Prostate gland (tissue), 2 donors: ENCODE results near the gene KLHDC4. TPM values are rescaled to one million over a fixed set of nuclear protein-coding genes. Genes with fewer than 3 reads are reported as not detected.

Source experiments
- DNase-seq: peaks from one replicate; pipeline ENCODE4 v3.0.0-alpha.2; 2019; ENCODE audit warnings: low spot score
- H3K27ac ChIP-seq, 2 donors: fragments of 200-600 bp; sonication (generic); 2 replicates each; pipeline ENCODE4 v1.5.1; 2017 to 2019
- H3K27me3 ChIP-seq: fragments of 200-600 bp; sonication (generic); replicated peaks from 2 replicates; pipeline ENCODE4 v1.5.1; 2019; ENCODE audit not compliant: insufficient read depth
- H3K36me3 ChIP-seq, 2 donors: fragments of 200-600 bp; sonication (generic); 1 replicate in 1 of 2; 2 replicates in 1 of 2; pipeline versions ENCODE4 v1.5.1 to v1.8.1; 2017 to 2019
- H3K4me1 ChIP-seq: fragments of 200-600 bp; sonication (generic); replicated peaks from 2 replicates; pipeline ENCODE4 v1.5.1; 2019
- H3K4me3 ChIP-seq, 2 donors: fragments of 200-600 bp; sonication (generic); 2 replicates each; pipeline ENCODE4 v1.5.1; 2017 to 2019
- H3K9me3 ChIP-seq: fragments of 200-600 bp; sonication (generic); 2 replicates; pipeline ENCODE4 v1.5.1; 2017
- CTCF ChIP-seq, 4 experiments: fragments of 200-600 bp in 2 of 4; fragments of 450-650 bp in 2 of 4; sonication (generic) in 2 of 4; IDR thresholded peaks; 1 replicate in 3 of 4; 2 replicates in 1 of 4; pipeline ENCODE4 v1.5.1; 2016 to 2019; ENCODE audit warnings: antibody characterized with exemption in 4 of 4, mild to moderate bottlenecking in 2 of 4, moderate library complexity in 2 of 4
- POLR2A ChIP-seq: fragments of 450-650 bp; IDR thresholded peaks from one replicate; pipeline ENCODE4 v1.6.1; 2016; ENCODE audit warnings: antibody characterized with exemption, mild to moderate bottlenecking
- POLR2AphosphoS5 ChIP-seq: sonication (generic); formaldehyde crosslinking; IDR thresholded peaks from one replicate; pipeline ENCODE4 v1.6.1; 2017; ENCODE audit warnings: antibody characterized with exemption
- WGBS: methylation state at CpG from one replicate; pipeline ENCODE4 v1.1.5; 2018; 5-methylcytosine and 5-hydroxymethylcytosine counted together
- intact Hi-C: fragments of 100-400 bp; cut with DNase I; formaldehyde crosslinking; loops from one replicate; pipeline ENCODE4 v1.14.2; 2022
- total RNA-seq, 2 donors: library from RNA; depleted of rRNA; stranded (reverse); fragments of >200 nt; gene quantifications; one replicate each; pipeline ENCODE4 v1.1.0, GENCODE V29; 2016

KLHDC4 gene
- total RNA-seq, 2 donors from 2014 or later, result 28.2 to 56.4 TPM

- Histone ChIP-seq H3K27ac (peak overlapping the region; percentile 75 to 84), H3K9me3 (no peaks in the 10 kb centered on the region), H3K4me3 (peak overlapping the region; percentile 89 to 98), H3K4me1 (peaks cover 13% of the 10 kb centered on the region), H3K27me3 (no peaks in the 10 kb centered on the region), H3K36me3 (no peaks in the 10 kb centered on the region)
- DNase-seq, result no peak
- no peak for TF ChIP-seq POLR2A
- TF ChIP-seq POLR2AphosphoS5, result no peak
- no peak for TF ChIP-seq CTCF (IDR thresholded peaks at IDR 0.05)
- intact Hi-C loops, result loop anchor here (5.0 kb wide), 1 partner anchor 179 kb away; no protein-coding TSS in a partner anchor
- WGBS, result 48% methylated on average over 17 of the region's 17 CpGs
Measured at GRCh38 chr16:87766485-87766797, 655 bp upstream of the KLHDC4 start.

- H3K27ac ChIP-seq, result peak overlapping the region; percentile 75 to 84
- no peak for DNase-seq
- H3K4me1 ChIP-seq, result peaks cover 13% of the 10 kb centered on the region
- TF ChIP-seq POLR2A, result no peak
- 0% methylated on average over 32 of the region's 32 CpGs for WGBS
- no peaks in the 10 kb centered on the region for H3K36me3 ChIP-seq
- peak overlapping the region; percentile 89 to 98 for H3K4me3 ChIP-seq
- intact Hi-C loops, result loop anchor here (5.0 kb wide), 1 partner anchor 178 kb away; no protein-coding TSS in a partner anchor
- H3K27me3 ChIP-seq, result no peaks in the 10 kb centered on the region
- H3K9me3 ChIP-seq, result no peaks in the 10 kb centered on the region
Measured at GRCh38 chr16:87765473-87765775, 362 bp downstream of the KLHDC4 start.

- WGBS, result 22% methylated on average over 14 of the region's 14 CpGs
- intact Hi-C loops, result loop anchor here (5.0 kb wide), 1 partner anchor 178 kb away; no protein-coding TSS in a partner anchor
Measured at GRCh38 chr16:87764600-87765472, 950 bp downstream of the KLHDC4 start.

GRCh38 chr16:87762620-87763019, 3.2 kb downstream of the KLHDC4 start:
- intact Hi-C loops, result no loop called here
- no peaks in the 10 kb centered on the region for H3K9me3 ChIP-seq
- H3K4me3 ChIP-seq, result no peak overlapping the region
- TF ChIP-seq POLR2A (no peak), POLR2AphosphoS5 (peak; percentile 70), CTCF (IDR thresholded peaks at IDR 0.05) (no peak)
- peak; percentile 66 for DNase-seq
- H3K27ac ChIP-seq, result peak overlapping the region in 1 of 2 donors; percentile 30
- H3K36me3 ChIP-seq, result no peaks in the 10 kb centered on the region
- WGBS, result 74% methylated on average over 9 of the region's 9 CpGs
- H3K4me1 ChIP-seq, result peaks cover 13% of the 10 kb centered on the region
- H3K27me3 ChIP-seq, result no peaks in the 10 kb centered on the region

More at GRCh38 chr16:87764600-87765472, 950 bp downstream of the KLHDC4 start:
- H3K9me3 ChIP-seq, result no peaks in the 10 kb centered on the region
- no peak for TF ChIP-seq POLR2AphosphoS5
- no peak for TF ChIP-seq CTCF (IDR thresholded peaks at IDR 0.05)
- H3K4me3 ChIP-seq, result peak overlapping the region; percentile 89 to 98
- peaks cover 13% of the 10 kb centered on the region for H3K4me1 ChIP-seq
- H3K27ac ChIP-seq, result no peak overlapping the region
- no peaks in the 10 kb centered on the region for H3K36me3 ChIP-seq
- no peak for DNase-seq
- H3K27me3 ChIP-seq, result no peaks in the 10 kb centered on the region

GRCh38 chr16:87762071-87762571, 3.7 kb downstream of the KLHDC4 start:
- 82% methylated on average over 14 of the region's 14 CpGs for WGBS
- intact Hi-C loops, result no loop called here
- no peak for TF ChIP-seq POLR2AphosphoS5
- TF ChIP-seq POLR2A, result no peak
- TF ChIP-seq CTCF (IDR thresholded peaks at IDR 0.05), result no peak

More at GRCh38 chr16:87762071-87762571, 3.7 kb downstream of the KLHDC4 start:
- no peaks in the 10 kb centered on the region for H3K36me3 ChIP-seq
- peaks cover 13% of the 10 kb centered on the region for H3K4me1 ChIP-seq
- peak; percentile 15 for DNase-seq
- H3K27me3 ChIP-seq, result no peaks in the 10 kb centered on the region
- no peaks in the 10 kb centered on the region for H3K9me3 ChIP-seq
- no peak overlapping the region for H3K27ac ChIP-seq
- H3K4me3 ChIP-seq, result no peak overlapping the region
